ENCODE results near the gene HDAC10.

HDAC10 gene

GRCh38 chr22:50297510-50298265 lies 46.6 kb upstream of the HDAC10 start:
- TF ChIP-seq, protein P1, sequence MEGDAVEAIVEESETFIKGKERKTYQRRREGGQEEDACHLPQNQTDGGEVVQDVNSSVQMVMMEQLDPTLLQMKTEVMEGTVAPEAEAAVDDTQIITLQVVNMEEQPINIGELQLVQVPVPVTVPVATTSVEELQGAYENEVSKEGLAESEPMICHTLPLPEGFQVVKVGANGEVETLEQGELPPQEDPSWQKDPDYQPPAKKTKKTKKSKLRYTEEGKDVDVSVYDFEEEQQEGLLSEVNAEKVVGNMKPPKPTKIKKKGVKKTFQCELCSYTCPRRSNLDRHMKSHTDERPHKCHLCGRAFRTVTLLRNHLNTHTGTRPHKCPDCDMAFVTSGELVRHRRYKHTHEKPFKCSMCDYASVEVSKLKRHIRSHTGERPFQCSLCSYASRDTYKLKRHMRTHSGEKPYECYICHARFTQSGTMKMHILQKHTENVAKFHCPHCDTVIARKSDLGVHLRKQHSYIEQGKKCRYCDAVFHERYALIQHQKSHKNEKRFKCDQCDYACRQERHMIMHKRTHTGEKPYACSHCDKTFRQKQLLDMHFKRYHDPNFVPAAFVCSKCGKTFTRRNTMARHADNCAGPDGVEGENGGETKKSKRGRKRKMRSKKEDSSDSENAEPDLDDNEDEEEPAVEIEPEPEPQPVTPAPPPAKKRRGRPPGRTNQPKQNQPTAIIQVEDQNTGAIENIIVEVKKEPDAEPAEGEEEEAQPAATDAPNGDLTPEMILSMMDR (conservative IDR thresholded peaks at IDR 0.05; ENCODE audit: low read depth, low read length): no peak
- no peak for DNase-seq (ENCODE audit: low read depth)
- no peak overlapping the region for H3K4me3 ChIP-seq (ENCODE audit: low read depth, low read length)

DNA sequence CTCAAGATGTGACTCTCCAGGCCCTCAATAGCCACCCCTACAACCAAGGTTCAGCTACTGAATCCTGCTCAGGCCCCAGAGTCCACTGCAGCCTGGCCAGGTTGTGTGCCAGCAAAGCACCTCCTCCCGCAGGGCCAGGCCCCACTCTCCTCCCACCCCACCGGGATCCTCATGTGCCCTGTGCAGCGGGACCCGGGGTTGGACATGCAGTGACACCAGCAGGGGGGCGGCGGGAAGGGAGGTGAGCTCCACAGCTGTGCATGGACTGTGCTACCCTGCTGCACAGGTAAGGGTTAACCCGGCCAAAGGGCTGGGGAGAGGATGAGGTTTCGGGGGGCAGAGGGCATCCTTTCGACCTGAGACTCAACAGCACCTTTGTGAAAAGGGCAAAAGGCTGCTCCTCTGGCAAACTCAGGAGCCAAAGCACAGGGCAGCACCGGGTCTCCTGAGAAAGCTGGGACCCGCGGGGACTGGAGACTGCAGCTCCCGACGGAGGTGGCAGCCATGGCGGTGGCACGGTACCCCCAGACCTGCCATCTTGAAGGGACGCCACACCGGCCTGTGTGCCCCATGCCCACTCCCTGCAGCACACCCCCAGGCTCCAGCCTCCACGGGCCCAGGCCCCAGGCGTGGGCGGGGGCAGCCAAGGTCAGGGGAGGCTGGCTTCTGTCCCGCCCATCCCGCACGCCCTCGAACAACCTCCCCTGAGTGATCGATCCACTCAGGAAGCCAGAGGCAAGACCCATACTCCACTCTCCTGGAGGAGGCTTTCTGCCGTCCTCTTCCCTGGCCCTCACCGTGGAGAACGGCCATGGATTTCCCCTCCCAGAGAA lies 45.8 kb upstream of the HDAC10 start:
- DNase-seq (ENCODE audit: low read depth): no peak

DNA sequence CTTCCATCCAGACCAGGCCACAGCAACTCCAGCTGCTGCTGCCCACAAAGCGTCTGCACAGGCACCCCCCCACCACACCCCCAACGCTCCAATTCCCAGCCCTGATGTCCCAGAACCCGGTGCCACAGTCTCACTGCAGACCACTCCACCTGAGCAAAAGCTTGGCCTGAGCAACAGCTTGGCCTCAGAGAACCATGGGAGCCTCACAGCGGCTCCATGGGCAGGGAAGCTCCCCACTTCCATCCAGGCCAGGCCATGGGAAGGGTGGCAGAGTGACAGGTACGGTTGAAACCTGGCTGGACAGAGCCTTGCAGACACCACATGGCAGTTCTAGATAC lies 43.2 kb upstream of the HDAC10 start:
- TF ChIP-seq, protein P1 (conservative IDR thresholded peaks at IDR 0.05; ENCODE audit: low read depth, low read length): no peak
- no peak for DNase-seq (ENCODE audit: low read depth)
- no peak overlapping the region for H3K4me3 ChIP-seq (ENCODE audit: low read depth, low read length)

More for the DNA sequence above, 45.8 kb upstream of the HDAC10 start:
- no peak overlapping the region for H3K4me3 ChIP-seq (ENCODE audit: low read depth, low read length)
- TF ChIP-seq, protein P1 (conservative IDR thresholded peaks at IDR 0.05; ENCODE audit: low read depth, low read length): no peak

GRCh38 chr22:50293441-50294318 lies 42.6 kb upstream of the HDAC10 start:
- DNase-seq (ENCODE audit: low read depth): peak; percentile 70
- H3K4me3 ChIP-seq (ENCODE audit: low read depth, low read length): peak overlapping the region; percentile 24
- TF ChIP-seq, protein P1 (conservative IDR thresholded peaks at IDR 0.05; ENCODE audit: low read depth, low read length): no peak

DNA sequence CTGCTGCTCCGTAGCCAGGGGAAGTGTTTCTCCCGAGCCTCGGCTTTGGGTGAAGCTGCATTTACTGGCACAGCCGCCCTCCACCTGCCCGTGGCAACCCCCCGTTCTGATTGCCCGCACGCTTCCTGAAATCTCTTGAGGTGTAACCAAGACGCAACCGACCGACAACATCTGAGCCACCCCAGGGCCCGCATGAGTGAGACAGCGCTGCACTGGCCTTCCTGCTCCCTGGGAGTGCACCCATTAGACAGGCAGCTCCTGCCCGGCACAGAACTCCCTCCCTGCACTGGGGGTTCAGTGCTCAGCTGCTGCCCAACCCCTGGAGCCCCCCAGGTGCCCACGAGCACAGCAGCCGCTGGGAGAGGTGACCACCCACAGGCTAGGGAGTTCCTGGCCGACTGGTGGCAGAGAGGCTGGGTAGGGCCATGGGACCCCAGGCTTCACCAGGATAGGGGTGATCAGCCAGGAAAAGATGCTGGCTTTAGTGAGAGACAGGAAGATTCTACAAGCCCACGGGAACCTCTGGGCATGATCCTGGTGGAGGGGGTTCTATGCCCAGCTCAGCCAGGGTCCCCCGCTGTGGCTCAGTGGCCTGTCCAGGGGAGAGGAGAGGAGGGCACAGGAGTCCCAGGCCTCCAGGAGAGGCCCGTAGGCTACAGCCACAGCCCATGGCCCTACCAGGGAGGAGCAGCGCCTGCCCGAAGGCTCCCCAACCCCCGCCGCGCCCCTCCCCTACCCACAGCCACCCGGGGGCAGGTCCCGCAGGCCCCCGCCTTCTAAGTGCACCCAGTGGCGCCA lies 41.8 kb upstream of the HDAC10 start:
- H3K4me3 ChIP-seq (ENCODE audit: low read depth, low read length): peak overlapping the region; percentile 24
- TF ChIP-seq, protein P1 (conservative IDR thresholded peaks at IDR 0.05; ENCODE audit: low read depth, low read length): no peak
- no peak for DNase-seq (ENCODE audit: low read depth)
